Medulla oblongata (tissue), 1 donor: ENCODE data around the gene ARHGAP6.
"Not testable (repeated sequence)": the region's sequence is repeated elsewhere in the genome, so short reads cannot be mapped to it uniquely, and the experiment has no call there.

Source experiments
- DNase-seq: peaks from one replicate; pipeline ENCODE4 v3.0.0-alpha.2; 2015; ENCODE audit errors: extremely low spot score

The ARHGAP6 gene

DNA sequence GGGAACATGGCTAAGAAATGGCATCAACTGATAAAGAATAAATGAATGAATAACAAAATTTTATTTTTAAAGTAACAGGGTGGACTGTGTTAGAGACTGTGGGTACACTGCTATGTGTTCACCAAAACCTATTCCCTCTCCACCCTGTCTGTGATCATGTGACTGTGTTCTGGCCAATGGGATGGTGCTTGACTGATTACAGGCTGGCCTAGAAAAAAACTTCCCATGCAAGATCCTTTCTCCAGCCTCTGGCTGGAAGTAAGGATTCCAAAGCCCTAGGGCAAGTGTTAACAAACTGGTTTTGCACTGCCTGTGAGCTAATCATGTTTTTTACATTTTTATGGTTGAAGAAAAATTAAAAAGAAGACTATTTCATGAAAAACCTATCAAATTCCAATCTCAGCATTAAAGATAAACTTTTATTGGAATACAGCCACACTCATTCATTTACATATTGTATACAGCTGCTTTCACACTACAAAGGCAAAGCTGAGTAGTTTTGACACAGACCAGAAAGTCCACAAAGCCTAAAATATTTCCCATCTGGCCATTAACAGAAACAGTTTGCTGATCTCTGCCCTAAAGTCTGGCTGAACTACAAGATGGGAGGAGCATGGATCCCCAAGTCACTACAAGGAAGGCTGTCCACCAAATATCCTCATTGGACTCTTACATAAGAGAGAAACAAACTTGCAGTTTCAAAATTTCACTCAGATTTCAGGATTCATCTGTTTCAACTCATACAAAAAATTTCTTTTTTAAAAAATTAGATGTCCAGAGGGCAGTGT is 133.2 kb downstream of the ARHGAP6 start:
- no peak for DNase-seq

DNA sequence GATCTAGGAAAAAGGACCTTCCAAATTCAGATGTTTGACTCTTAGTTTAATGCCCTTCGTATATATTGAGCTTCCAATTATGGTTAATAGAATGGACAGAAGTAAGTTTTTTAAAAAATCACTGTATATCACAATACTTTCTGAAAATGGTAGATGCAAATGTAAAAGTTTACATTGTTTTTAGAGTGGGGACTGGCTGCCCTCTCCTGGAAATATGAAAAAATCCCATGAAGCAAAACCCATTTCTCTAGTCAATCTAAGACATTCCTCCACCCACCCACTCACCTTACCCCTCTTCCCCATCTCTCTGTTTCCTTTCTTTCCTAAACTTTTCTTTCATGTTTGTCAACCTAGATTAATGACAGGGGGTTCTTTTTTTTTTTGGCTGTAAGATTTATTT is 134.5 kb downstream of the ARHGAP6 start:
- DNase-seq = no peak

DNA sequence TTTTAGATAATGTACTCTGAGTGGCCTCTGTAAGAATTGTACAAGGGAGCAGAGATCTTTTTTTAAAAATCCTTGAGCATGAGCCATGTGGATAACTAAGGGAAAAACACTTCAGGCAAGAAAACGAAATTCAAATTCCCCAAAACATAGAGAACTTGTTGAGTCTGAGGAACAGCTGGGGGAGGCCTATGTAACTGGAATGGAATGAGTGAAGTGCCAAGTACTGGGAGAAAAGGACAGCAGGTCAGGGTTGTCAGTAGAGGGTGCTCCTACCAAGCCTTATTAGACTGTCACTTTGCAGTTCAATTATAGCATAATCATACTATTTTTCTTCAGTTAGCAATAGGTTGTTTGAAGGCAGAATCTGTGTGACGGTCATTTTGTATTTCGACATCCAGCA is 135.1 kb downstream of the ARHGAP6 start:
- DNase-seq = no peak

DNA sequence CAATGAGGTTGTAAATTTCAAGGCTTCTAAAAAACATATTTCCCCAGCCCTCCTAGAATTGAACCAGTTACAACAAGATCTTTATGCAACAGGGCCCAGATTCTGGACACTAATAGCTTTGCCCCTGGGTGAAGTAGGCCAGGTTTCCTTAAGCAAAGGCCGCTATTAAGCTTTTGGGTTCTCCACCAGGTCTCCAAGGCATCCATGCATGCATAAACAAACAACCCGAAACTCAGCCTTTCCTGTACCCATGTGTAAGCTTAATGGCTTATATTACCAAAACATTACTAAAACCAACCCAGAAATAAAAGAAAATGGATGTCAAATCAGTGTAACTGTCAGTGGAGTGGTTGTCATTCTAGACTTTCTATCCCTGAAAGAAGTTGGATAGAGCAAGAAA is 137.1 kb downstream of the ARHGAP6 start:
- DNase-seq = no peak

DNA sequence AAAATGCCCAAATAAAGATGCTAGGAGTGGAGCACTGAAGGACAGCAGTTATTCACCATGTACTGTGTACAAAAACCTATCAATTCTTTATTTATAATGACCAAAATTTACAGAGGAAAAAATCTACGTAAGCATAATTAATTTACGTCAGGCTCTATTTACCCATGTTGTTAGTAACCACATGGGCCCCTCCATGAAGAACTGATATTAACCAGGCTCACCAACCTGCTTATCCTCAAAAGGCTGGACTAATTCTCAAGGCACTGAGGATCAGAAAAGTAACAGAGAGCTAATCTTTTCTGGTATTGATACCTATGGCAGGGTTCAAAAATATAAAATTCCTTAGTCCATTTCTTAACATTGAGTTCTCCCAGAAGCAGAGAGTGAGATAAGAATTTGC is 140.0 kb downstream of the ARHGAP6 start:
- DNase-seq = no peak

- DNase-seq = not testable (repeated sequence)
These were observed 146.5 kb downstream of the ARHGAP6 start for GRCh38 chrX:11519234-11519633.

DNA sequence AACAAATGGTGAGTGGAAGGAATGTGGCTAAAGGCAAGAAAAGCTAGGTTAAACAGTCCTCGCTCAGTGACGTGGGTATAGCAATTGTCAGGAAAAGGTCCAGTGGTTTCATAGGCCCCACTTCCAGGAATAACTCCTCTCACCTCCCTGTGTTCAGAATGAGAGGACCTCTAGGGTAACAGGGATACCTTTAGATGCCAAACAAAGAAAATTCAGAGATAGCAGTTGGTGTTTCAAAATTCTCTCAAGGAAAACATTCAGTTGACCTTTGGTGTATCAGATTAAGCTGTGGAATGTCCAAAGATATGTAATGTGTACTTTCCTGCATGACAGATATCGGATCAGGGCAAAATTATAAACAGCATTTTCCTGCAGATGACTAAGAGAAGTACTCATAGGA is 155.9 kb downstream of the ARHGAP6 start:
- DNase-seq = no peak

GRCh38 chrX:11504234-11504633 is 161.5 kb downstream of the ARHGAP6 start:
- DNase-seq = no peak

DNA sequence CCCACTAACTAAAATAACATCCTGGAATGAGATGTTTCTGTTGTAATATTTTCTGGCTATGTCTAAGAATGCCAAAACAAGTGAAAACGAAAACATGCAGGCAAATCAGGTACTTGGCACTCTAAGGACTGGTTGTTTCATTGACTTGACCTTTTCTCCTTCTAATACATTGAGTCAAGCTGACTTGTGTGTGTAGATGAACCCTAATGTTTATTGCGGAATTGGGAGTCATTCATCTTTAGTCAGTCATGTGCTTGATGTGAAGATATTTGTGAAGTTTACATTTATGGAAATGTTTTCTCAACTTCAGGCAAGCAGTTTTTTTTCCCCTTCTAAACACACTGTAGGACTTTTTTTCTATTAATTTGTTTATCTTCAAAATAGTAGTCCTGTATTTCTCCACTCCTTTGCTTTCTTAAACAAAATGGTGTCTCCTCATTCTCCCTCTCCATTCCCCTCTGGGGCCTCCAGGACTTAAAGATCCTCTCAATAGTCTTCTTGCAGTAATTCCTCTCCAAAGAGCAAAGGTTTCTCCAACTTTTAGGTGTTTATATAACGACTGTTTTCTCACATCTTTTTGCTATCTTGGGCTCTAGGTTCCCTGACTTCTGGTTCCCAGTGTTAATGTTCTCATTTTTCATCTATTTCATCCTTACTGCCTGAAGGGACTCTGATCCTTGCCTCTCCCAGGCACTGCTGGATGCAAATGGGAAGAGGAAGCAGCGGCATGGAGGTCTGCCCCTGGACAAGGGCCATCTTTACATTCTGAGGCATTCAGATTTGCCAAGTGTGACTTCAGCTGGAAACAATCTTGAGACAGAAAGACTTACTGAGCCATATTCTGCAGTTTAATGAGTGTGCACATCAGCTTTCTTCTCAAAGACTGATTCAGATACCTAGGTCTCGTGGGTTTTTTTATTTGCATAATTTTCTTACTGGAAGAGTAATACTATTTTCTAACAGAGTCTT is 166.4 kb downstream of the ARHGAP6 start:
- no peak for DNase-seq

- not testable (repeated sequence) for DNase-seq
These were observed 174.3 kb downstream of the ARHGAP6 start for GRCh38 chrX:11491375-11491774.

- no peak for DNase-seq
These were observed 181.4 kb downstream of the ARHGAP6 start for GRCh38 chrX:11484290-11484689.

DNA sequence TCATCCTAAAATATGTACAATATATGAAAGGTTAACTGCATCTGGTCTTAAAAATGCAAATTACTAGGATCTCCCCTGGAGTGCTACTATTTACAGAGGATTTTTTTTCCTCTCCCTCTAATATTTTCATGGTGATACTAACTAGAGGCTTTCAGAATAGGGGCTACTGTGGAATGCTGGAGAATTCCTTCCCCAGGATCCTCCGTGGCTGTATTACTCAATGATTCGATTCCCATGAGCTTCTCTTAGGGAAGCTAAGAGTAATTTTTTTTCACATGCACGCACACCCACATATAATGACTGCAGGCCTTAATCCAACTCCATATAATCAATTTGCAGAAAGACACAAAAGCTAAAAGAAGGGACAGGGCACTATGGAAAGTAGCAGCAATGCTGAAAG is 184.7 kb downstream of the ARHGAP6 start:
- DNase-seq = no peak

GRCh38 chrX:11480626-11481025 is 185.1 kb downstream of the ARHGAP6 start:
- DNase-seq = no peak

- DNase-seq = no peak
These were observed 186.8 kb downstream of the ARHGAP6 start for GRCh38 chrX:11478911-11479310.

- no peak for DNase-seq
These were observed 187.7 kb downstream of the ARHGAP6 start for GRCh38 chrX:11478026-11478425.

- no peak for DNase-seq
These were observed 191.1 kb downstream of the ARHGAP6 start for GRCh38 chrX:11474576-11474975.

- DNase-seq = no peak
These were observed 191.7 kb downstream of the ARHGAP6 start for GRCh38 chrX:11474021-11474420.

GRCh38 chrX:11472879-11473278 is 192.8 kb downstream of the ARHGAP6 start:
- no peak for DNase-seq

DNA sequence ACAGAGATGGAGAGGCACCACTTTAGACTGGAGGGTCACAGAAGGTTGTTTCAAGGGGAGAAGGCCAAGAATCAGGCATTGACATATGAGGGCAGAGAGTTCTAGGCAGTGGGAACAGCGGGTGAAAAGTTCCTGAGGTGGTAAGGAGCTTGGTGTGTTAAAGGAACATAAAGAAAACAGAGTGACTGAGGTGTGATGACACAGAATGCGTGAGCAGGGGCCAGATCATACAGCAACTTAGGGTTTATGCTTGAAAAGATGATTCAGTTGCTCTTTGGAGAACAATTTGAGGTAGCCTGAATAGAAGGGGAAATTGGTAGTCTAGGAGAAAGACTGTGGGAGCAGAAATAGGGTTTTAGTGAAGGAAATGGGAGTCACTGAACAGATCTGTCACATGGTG is 193.3 kb downstream of the ARHGAP6 start:
- DNase-seq = no peak

DNA sequence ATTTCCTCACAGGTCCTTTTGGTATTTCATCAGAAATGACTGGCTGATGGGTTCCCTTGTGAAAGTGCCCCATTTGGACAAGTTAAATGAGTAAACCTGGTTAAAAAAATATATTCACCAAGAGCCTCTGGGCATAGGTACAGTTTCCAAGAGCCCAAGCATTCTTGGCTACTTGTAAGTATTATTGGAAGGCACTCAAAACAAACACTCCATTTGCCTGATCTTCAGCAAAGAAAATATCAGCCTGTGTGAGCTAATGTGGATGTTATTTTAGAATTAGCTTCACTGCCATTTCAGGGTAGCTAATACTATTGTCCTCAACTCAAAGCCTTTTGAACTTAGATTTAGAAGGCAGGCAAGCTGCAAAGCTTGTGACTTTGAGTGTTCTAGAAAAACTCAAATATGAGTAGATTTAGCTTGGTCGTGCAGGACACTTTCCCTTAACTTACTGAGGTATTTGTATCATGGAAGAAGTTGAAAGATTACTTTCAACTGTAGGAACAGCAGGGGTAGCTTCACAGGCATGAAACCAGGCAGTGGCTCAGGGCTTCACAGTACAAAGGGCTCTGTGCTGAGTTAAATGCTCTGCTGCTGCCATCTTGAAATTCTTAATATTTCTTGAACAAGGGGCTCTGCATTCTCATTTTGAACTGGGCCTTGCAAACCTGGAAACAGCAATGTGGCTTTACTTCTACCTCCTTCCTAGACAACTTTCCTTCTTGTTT is 195.3 kb downstream of the ARHGAP6 start:
- DNase-seq = no peak

DNA sequence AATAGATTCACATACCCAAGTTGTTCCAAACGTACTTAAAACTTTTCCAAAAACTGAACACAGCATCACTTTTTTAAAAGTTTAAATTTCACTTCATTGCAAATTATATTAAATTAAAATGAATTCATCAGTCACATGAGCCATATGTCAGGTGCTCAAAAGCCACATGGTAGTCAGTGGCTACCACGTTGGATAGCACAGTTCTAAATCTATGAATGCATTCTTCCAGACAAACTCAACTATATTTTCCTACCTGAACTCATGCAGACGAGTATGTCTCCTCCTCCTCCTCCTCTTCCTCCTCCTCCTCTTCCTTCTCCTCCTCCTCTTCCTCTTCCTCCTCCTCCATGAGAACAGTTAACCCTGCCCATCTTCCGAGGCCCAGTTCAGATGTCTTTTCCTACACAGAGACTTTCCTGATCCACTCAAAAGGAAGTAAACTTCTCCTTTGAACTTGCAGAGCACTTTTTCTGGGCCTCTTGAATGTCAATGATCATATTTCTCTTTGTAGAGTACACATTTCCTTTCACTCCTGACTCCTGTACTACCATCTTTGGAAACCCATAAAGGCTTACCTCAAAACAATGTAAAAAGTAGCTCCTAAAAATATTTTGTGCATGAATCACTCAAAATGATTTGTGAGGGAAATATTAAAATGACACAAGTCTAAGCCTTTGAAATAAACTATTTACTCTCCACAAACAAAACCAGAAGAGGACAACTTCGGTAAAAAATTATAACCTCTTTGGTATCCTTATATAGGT is 199.9 kb downstream of the ARHGAP6 start:
- DNase-seq = no peak
